Activated CD4-positive, alpha-beta T cell treated with anti-CD3 and anti-CD28 coated beads, Interleukin-2, amount 10 ng/mL, durations not matched to agents 7 days and 5 days (primary cell): ENCODE data around the gene RNF41. TPM values are rescaled to one million over a fixed set of nuclear protein-coding genes. Genes with fewer than 3 reads are reported as not detected.
"Not testable (repeated sequence)": the region's sequence is repeated elsewhere in the genome, so short reads cannot be mapped to it uniquely, and the experiment has no call there.

ENCODE experiments used
- CTCF ChIA-PET: fragments of 350-600 bp; sonication (Branson Sonifier 250); formaldehyde crosslinking; loops from one replicate; lab custom pipeline; 2021; ENCODE audit warnings: antibody characterized with exemption; lab: Charles Lee
- POLR2A ChIA-PET: fragments of 350-600 bp; sonication (Branson Sonifier 250); formaldehyde crosslinking; loops from one replicate; lab custom pipeline; 2021; ENCODE audit warnings: antibody characterized with exemption; lab: Charles Lee
- DNase-seq: peaks from one replicate; pipeline ENCODE4 v3.0.0-alpha.2; 2020
- H3K27ac Mint-ChIP-seq: one replicate; pipeline ENCODE4 v1.8.0; 2021; ENCODE audit warnings: mild to moderate bottlenecking, moderate library complexity, mixed read lengths
- H3K27me3 Mint-ChIP-seq: one replicate; pipeline ENCODE4 v1.8.0; 2021; ENCODE audit warnings: mixed read lengths
- H3K36me3 Mint-ChIP-seq: one replicate; pipeline ENCODE4 v1.8.0; 2021; ENCODE audit warnings: low read depth, mixed read lengths
- H3K4me1 Mint-ChIP-seq: one replicate; pipeline ENCODE4 v1.8.0; 2021; ENCODE audit warnings: mixed read lengths
- H3K4me3 Mint-ChIP-seq: one replicate; pipeline ENCODE4 v1.8.0; 2021; ENCODE audit warnings: mild to moderate bottlenecking, moderate library complexity, mixed read lengths
- H3K9me3 Mint-ChIP-seq: one replicate; pipeline ENCODE4 v1.8.0; 2021; ENCODE audit warnings: mixed read lengths
- total RNA-seq, 2 experiments: library from RNA; stranded (reverse); gene quantifications; one replicate each; pipeline ENCODE4 v1.2.3, GENCODE V29; 2021

RNF41 gene
- total RNA-seq, 2 experiments from 2014 or later, result 30.1 to 31.6 TPM

GRCh38 chr12:56204275-56204674, 17.4 kb downstream of the RNF41 start:
- ChIA-PET POLR2A (no interaction called here), CTCF (interaction anchor here (0.5 to 13.5 kb wide), 4 partner anchors 9 to 559 kb away, joined by 3 to 99 read pairs (median 18); partner anchors contain the start of genes RNF41 and SMARCC2)
- no peak for DNase-seq
- H3K36me3 Mint-ChIP-seq, result peaks cover 22% of the 10 kb centered on the region
- no peaks in the 10 kb centered on the region for H3K4me1 Mint-ChIP-seq
- no peaks in the 10 kb centered on the region for H3K27me3 Mint-ChIP-seq
- no peak overlapping the region for H3K4me3 Mint-ChIP-seq
- no peak overlapping the region for H3K27ac Mint-ChIP-seq
- H3K9me3 Mint-ChIP-seq, result no peaks in the 10 kb centered on the region

- DNase-seq, result no peak
- Mint-ChIP-seq H3K36me3 (peaks cover 18% of the 10 kb centered on the region), H3K9me3 (no peaks in the 10 kb centered on the region), H3K4me3 (no peak overlapping the region), H3K27me3 (no peaks in the 10 kb centered on the region), H3K4me1 (no peaks in the 10 kb centered on the region), H3K27ac (no peak overlapping the region)
- POLR2A ChIA-PET, result no interaction called here
- CTCF ChIA-PET, result interaction anchor here (0.8 to 13.5 kb wide), 6 partner anchors 8 to 261 kb away, joined by 3 to 99 read pairs (median 4); partner anchors contain the start of genes SMARCC2 and ZC3H10
These were observed 18.9 kb downstream of the RNF41 start for GRCh38 chr12:56202838-56203237.

- DNase-seq, result no peak
- H3K4me3 Mint-ChIP-seq, result no peak overlapping the region
- H3K27ac Mint-ChIP-seq, result no peak overlapping the region
- H3K9me3 Mint-ChIP-seq, result no peaks in the 10 kb centered on the region
- CTCF ChIA-PET, result interaction anchor here (0.8 to 13.5 kb wide), 7 partner anchors 9 to 261 kb away, joined by 3 to 99 read pairs (median 4); partner anchors contain the start of genes SMARCC2 and ZC3H10
- H3K36me3 Mint-ChIP-seq, result peaks cover 14% of the 10 kb centered on the region
- POLR2A ChIA-PET, result no interaction called here
- no peaks in the 10 kb centered on the region for H3K27me3 Mint-ChIP-seq
- no peaks in the 10 kb centered on the region for H3K4me1 Mint-ChIP-seq
These were observed 19.4 kb downstream of the RNF41 start for GRCh38 chr12:56202366-56202765.

GRCh38 chr12:56198836-56199235, 22.9 kb downstream of the RNF41 start:
- Mint-ChIP-seq H3K4me3 (no peak overlapping the region), H3K27me3 (no peaks in the 10 kb centered on the region), H3K9me3 (no peaks in the 10 kb centered on the region), H3K4me1 (peaks cover 2% of the 10 kb centered on the region), H3K27ac (no peak overlapping the region), H3K36me3 (peaks cover 4% of the 10 kb centered on the region)
- POLR2A ChIA-PET, result no interaction called here
- CTCF ChIA-PET, result interaction anchor here (13.5 kb wide), 1 partner anchor 9 kb away, joined by 99 read pairs; the partner anchor contains the start of gene SMARCC2
- DNase-seq, result no peak

GRCh38 chr12:56197921-56198635, 23.6 kb downstream of the RNF41 start:
- no peaks in the 10 kb centered on the region for H3K9me3 Mint-ChIP-seq

GRCh38 chr12:56196818-56197550, 24.7 kb downstream of the RNF41 start:
- H3K36me3 Mint-ChIP-seq, H3K27ac Mint-ChIP-seq, H3K9me3 Mint-ChIP-seq, DNase-seq, H3K27me3 Mint-ChIP-seq, H3K4me3 Mint-ChIP-seq: not testable (repeated sequence)
- ChIA-PET POLR2A (interaction anchor here (0.6 kb wide), 1 partner anchor 251 kb away, joined by 3 read pairs; no protein-coding TSS in a partner anchor), CTCF (interaction anchor here (0.6 to 13.5 kb wide), 12 partner anchors 7 to 1308 kb away, joined by 3 to 99 read pairs (median 3); partner anchors contain the start of genes RNF41, SMARCC2 and ZC3H10)
- peaks cover 14% of the 10 kb centered on the region for H3K4me1 Mint-ChIP-seq

More at GRCh38 chr12:56197921-56198635, 23.6 kb downstream of the RNF41 start:
- Mint-ChIP-seq H3K4me1 (peaks cover 7% of the 10 kb centered on the region), H3K4me3 (no peak overlapping the region), H3K36me3 (peaks cover 9% of the 10 kb centered on the region), H3K27ac (no peak overlapping the region), H3K27me3 (no peaks in the 10 kb centered on the region)
- POLR2A ChIA-PET, result no interaction called here
- no peak for DNase-seq
- CTCF ChIA-PET, result interaction anchor here (1.0 to 13.5 kb wide), 4 partner anchors 8 to 81 kb away, joined by 3 to 99 read pairs (median 5); partner anchors contain the start of gene SMARCC2

- ChIA-PET CTCF (interaction anchor here (1.4 to 6.7 kb wide), 2 partner anchors 10 to 75 kb away, joined by 3 to 99 read pairs; no protein-coding TSS in a partner anchor), POLR2A (no interaction called here)
- H3K27ac Mint-ChIP-seq, result peak overlapping the region; percentile 60
- H3K4me3 Mint-ChIP-seq, result no peak overlapping the region
- peaks cover 35% of the 10 kb centered on the region for H3K4me1 Mint-ChIP-seq
- peaks cover 14% of the 10 kb centered on the region for H3K36me3 Mint-ChIP-seq
- H3K27me3 Mint-ChIP-seq, result no peaks in the 10 kb centered on the region
- peak; percentile 90 for DNase-seq
- no peaks in the 10 kb centered on the region for H3K9me3 Mint-ChIP-seq
These were observed 28.6 kb downstream of the RNF41 start for GRCh38 chr12:56193025-56193578.

GRCh38 chr12:56192582-56192981, 29.1 kb downstream of the RNF41 start:
- ChIA-PET POLR2A (no interaction called here), CTCF (interaction anchor here (0.9 to 6.7 kb wide), 7 partner anchors 11 to 272 kb away, joined by 3 to 99 read pairs (median 3); partner anchors contain the start of gene ANKRD52)
- H3K36me3 Mint-ChIP-seq, result peaks cover 15% of the 10 kb centered on the region
- no peaks in the 10 kb centered on the region for H3K27me3 Mint-ChIP-seq
- H3K4me1 Mint-ChIP-seq, result peaks cover 40% of the 10 kb centered on the region
- no peak for DNase-seq
- no peak overlapping the region for H3K4me3 Mint-ChIP-seq
- no peaks in the 10 kb centered on the region for H3K9me3 Mint-ChIP-seq
- H3K27ac Mint-ChIP-seq, result no peak overlapping the region

- H3K4me1 Mint-ChIP-seq, result peaks cover 54% of the 10 kb centered on the region
- POLR2A ChIA-PET, result no interaction called here
These were observed 31.0 kb downstream of the RNF41 start for GRCh38 chr12:56190695-56191155.

GRCh38 chr12:56189918-56190694, 31.6 kb downstream of the RNF41 start:
- peak; percentile 73 for DNase-seq
- Mint-ChIP-seq H3K36me3 (peaks cover 33% of the 10 kb centered on the region), H3K4me3 (peak overlapping the region; percentile 84), H3K9me3 (no peaks in the 10 kb centered on the region), H3K27me3 (no peaks in the 10 kb centered on the region), H3K4me1 (peaks cover 55% of the 10 kb centered on the region), H3K27ac (peak overlapping the region; percentile 93)
- ChIA-PET CTCF (interaction anchor here (0.5 to 6.7 kb wide), 63 partner anchors 10 to 813 kb away, joined by 3 to 99 read pairs (median 5); partner anchors contain the start of genes ANKRD52, CNPY2, DNAJC14 and ESYT1), POLR2A (interaction anchor here (0.6 to 1.4 kb wide), 5 partner anchors 32 to 86 kb away, joined by 3 to 5 read pairs (median 4); partner anchors contain the start of genes ESYT1, MYL6, PA2G4 and RNF41)

More at GRCh38 chr12:56190695-56191155, 31.0 kb downstream of the RNF41 start:
- Mint-ChIP-seq H3K36me3 (peaks cover 29% of the 10 kb centered on the region), H3K9me3 (no peaks in the 10 kb centered on the region), H3K27ac (peak overlapping the region; percentile 93), H3K4me3 (peak overlapping the region; percentile 84), H3K27me3 (no peaks in the 10 kb centered on the region)
- no peak for DNase-seq
- CTCF ChIA-PET, result interaction anchor here (0.7 to 6.7 kb wide), 13 partner anchors 13 to 453 kb away, joined by 3 to 99 read pairs (median 14); partner anchors contain the start of genes ANKRD52, ESYT1, MYL6 and RNF41
